HCT116 (cell line): ENCODE measurements around the gene CHD1.

Experiments used
- CEBPB ChIP-seq: IDR thresholded peaks from 2 replicates; pipeline ENCODE4 v1.6.1; 2012; ENCODE audit warnings: low read depth
- CTCF ChIP-seq, 3 experiments: fragments of 200-600 bp in 1 of 3; sonication (generic) in 1 of 3; IDR thresholded peaks in 2 of 3; conservative IDR thresholded peaks in 1 of 3; 2 replicates each; pipeline ENCODE4 v1.5.1; 2012 to 2017; ENCODE audit warnings: low read depth in 2 of 3, low read length in 2 of 3, antibody characterized with exemption in 1 of 3, borderline replicate concordance in 1 of 3, control low read depth in 1 of 3, mild to moderate bottlenecking in 1 of 3, mixed read lengths in 1 of 3, mixed run types in 1 of 3, moderate library complexity in 1 of 3; ENCODE audit not compliant: insufficient read depth in 1 of 3
- EZH2 ChIP-seq: fragments of 200-600 bp; sonication (generic); IDR thresholded peaks from 2 replicates; pipeline ENCODE4 v1.6.1; 2017; ENCODE audit warnings: antibody characterized with exemption, mixed run types
- JUND ChIP-seq: IDR thresholded peaks from 2 replicates; pipeline ENCODE4 v1.6.1; 2012
- POLR2A ChIP-seq: IDR thresholded peaks from 2 replicates; pipeline ENCODE4 v1.7.0; 2011; ENCODE audit warnings: borderline replicate concordance; ENCODE audit not compliant: insufficient read depth, insufficient read length; ENCODE audit errors: extremely low read depth
- POLR2AphosphoS5 ChIP-seq: IDR thresholded peaks from 2 replicates; pipeline ENCODE4 v1.6.1; 2011; ENCODE audit warnings: mild to moderate bottlenecking, low read depth, low read length, moderate library complexity
- YY1 ChIP-seq: IDR thresholded peaks from 2 replicates; pipeline ENCODE4 v1.6.1; 2011; ENCODE audit warnings: low read length, low read depth, moderate library complexity, mild to moderate bottlenecking; ENCODE audit not compliant: insufficient replicate concordance; ENCODE audit errors: extremely low read depth
- ZFX ChIP-seq: fragments of 450-650 bp; IDR thresholded peaks from 2 replicates; pipeline ENCODE4 v1.6.1; 2017
- ZNF274 ChIP-seq: fragments of 200-500 bp; sonication (Bioruptor generic); IDR thresholded peaks from 2 replicates; pipeline ENCODE4 v1.6.1; 2014; ENCODE audit warnings: mild to moderate bottlenecking, low read depth, low read length, inconsistent platforms
- TF ChIP-seq, protein P1 (sequence below): IDR thresholded peaks from 2 replicates; pipeline ENCODE4 v1.6.1; 2012; ENCODE audit warnings: low read depth
- TF ChIP-seq, protein P2 (sequence below): IDR thresholded peaks from 2 replicates; pipeline ENCODE4 v1.6.1; 2012
- TF ChIP-seq, protein P3 (sequence below): IDR thresholded peaks from 2 replicates; pipeline ENCODE4 v1.6.1; 2011; ENCODE audit warnings: mild to moderate bottlenecking, low read length, moderate library complexity; ENCODE audit not compliant: insufficient replicate concordance; ENCODE audit errors: extremely low read depth
- TF ChIP-seq, protein P4 (sequence below): IDR thresholded peaks from 2 replicates; pipeline ENCODE4 v1.6.1; 2012

GRCh38 chr5:98968056-98968564, 39.3 kb upstream of the CHD1 start:
- no peak for TF ChIP-seq CTCF (IDR thresholded peaks at IDR 0.05 in 2 of 3, conservative IDR thresholded peaks at IDR 0.05 in 1 of 3; ENCODE audit: borderline replicate concordance in 1 of 3, insufficient read depth in 1 of 3, low read depth in 2 of 3, low read length in 2 of 3)
- no peak for TF ChIP-seq YY1
- TF ChIP-seq ZFX, result no peak
- no peak for TF ChIP-seq POLR2AphosphoS5
- no peak for TF ChIP-seq POLR2A
- TF ChIP-seq, protein P1, sequence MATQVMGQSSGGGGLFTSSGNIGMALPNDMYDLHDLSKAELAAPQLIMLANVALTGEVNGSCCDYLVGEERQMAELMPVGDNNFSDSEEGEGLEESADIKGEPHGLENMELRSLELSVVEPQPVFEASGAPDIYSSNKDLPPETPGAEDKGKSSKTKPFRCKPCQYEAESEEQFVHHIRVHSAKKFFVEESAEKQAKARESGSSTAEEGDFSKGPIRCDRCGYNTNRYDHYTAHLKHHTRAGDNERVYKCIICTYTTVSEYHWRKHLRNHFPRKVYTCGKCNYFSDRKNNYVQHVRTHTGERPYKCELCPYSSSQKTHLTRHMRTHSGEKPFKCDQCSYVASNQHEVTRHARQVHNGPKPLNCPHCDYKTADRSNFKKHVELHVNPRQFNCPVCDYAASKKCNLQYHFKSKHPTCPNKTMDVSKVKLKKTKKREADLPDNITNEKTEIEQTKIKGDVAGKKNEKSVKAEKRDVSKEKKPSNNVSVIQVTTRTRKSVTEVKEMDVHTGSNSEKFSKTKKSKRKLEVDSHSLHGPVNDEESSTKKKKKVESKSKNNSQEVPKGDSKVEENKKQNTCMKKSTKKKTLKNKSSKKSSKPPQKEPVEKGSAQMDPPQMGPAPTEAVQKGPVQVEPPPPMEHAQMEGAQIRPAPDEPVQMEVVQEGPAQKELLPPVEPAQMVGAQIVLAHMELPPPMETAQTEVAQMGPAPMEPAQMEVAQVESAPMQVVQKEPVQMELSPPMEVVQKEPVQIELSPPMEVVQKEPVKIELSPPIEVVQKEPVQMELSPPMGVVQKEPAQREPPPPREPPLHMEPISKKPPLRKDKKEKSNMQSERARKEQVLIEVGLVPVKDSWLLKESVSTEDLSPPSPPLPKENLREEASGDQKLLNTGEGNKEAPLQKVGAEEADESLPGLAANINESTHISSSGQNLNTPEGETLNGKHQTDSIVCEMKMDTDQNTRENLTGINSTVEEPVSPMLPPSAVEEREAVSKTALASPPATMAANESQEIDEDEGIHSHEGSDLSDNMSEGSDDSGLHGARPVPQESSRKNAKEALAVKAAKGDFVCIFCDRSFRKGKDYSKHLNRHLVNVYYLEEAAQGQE, result no peak
- no peak for TF ChIP-seq EZH2
- TF ChIP-seq, protein P2, sequence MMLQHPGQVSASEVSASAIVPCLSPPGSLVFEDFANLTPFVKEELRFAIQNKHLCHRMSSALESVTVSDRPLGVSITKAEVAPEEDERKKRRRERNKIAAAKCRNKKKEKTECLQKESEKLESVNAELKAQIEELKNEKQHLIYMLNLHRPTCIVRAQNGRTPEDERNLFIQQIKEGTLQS, result no peak
- no peak for TF ChIP-seq ZNF274
- TF ChIP-seq, protein P3, sequence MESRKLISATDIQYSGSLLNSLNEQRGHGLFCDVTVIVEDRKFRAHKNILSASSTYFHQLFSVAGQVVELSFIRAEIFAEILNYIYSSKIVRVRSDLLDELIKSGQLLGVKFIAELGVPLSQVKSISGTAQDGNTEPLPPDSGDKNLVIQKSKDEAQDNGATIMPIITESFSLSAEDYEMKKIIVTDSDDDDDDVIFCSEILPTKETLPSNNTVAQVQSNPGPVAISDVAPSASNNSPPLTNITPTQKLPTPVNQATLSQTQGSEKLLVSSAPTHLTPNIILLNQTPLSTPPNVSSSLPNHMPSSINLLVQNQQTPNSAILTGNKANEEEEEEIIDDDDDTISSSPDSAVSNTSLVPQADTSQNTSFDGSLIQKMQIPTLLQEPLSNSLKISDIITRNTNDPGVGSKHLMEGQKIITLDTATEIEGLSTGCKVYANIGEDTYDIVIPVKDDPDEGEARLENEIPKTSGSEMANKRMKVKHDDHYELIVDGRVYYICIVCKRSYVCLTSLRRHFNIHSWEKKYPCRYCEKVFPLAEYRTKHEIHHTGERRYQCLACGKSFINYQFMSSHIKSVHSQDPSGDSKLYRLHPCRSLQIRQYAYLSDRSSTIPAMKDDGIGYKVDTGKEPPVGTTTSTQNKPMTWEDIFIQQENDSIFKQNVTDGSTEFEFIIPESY, result no peak
- TF ChIP-seq JUND, result no peak
- TF ChIP-seq, protein P4, sequence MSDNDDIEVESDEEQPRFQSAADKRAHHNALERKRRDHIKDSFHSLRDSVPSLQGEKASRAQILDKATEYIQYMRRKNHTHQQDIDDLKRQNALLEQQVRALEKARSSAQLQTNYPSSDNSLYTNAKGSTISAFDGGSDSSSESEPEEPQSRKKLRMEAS, result no peak
- no peak for TF ChIP-seq CEBPB
